GM13976 (cell line): ENCODE results near the gene SYT17.

ENCODE experiments used
- DNase-seq: peaks from one replicate; pipeline ENCODE4 v3.0.0; 2012; ENCODE audit warnings: low spot score
- in situ Hi-C: fragments of 300-500 bp; cut with MboI; formaldehyde crosslinking; loops from one replicate; pipeline ENCODE4 v1.12.0; 2022; ENCODE audit warnings: low sequenced_read_pairs, mixed read lengths, inconsistent platforms; ENCODE audit not compliant: unreplicated experiment
- TF ChIP-seq, protein P1 (sequence below): IDR thresholded peaks from 2 replicates; pipeline ENCODE4 v1.5.1; 2012; ENCODE audit warnings: borderline replicate concordance, mild to moderate bottlenecking; ENCODE audit not compliant: insufficient read depth; ENCODE audit errors: extremely low read depth, missing control alignments, control extremely low read depth

SYT17 gene

DNA sequence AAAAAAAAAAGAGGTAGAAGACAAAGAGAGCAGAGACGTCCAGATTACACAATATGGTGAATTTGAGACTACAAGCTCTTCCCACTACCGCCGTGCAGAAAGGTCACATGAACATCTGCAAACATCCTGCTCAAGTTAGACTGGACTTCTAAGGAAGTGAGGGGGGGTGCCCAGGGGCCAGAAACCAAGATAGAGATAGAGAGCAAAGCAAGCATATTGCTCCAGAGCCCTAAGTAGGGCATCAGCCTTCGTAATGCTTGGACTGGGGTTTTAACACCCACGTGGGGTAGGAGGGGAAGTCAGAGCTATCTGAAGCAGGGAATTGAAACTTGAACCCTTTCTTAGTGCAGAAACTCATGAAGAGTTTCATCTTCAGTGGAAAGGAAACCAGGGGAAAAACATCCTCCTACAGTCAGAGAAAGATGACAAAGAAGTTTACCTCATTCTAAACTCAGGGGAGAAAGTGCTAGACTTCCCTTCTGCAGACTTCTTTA, 126.2 kb downstream of the SYT17 start:
- in situ Hi-C loops, result no loop called here
- TF ChIP-seq, protein P1, sequence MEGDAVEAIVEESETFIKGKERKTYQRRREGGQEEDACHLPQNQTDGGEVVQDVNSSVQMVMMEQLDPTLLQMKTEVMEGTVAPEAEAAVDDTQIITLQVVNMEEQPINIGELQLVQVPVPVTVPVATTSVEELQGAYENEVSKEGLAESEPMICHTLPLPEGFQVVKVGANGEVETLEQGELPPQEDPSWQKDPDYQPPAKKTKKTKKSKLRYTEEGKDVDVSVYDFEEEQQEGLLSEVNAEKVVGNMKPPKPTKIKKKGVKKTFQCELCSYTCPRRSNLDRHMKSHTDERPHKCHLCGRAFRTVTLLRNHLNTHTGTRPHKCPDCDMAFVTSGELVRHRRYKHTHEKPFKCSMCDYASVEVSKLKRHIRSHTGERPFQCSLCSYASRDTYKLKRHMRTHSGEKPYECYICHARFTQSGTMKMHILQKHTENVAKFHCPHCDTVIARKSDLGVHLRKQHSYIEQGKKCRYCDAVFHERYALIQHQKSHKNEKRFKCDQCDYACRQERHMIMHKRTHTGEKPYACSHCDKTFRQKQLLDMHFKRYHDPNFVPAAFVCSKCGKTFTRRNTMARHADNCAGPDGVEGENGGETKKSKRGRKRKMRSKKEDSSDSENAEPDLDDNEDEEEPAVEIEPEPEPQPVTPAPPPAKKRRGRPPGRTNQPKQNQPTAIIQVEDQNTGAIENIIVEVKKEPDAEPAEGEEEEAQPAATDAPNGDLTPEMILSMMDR, result no peak
- peak; percentile 69 for DNase-seq

DNA sequence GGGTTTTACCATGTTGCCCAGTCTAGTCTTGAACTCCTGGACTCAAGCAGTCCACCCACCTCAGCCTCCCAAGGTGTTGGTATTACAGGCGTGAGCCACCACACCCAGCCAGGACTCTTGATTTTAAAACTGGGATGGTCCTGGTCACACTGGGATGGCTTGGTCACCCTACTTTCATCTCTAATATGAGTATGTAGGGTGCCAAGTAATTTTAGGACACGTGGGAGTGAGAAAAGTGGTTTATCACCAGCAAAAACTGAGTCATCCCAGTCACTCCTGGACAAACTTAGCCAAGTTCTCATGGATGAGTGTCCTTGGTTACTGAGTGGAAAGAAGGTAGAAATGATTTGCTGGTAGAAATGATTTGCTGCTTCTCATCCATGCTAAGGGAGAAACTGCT, 127.4 kb downstream of the SYT17 start:
- no peak for DNase-seq
- in situ Hi-C loops, result no loop called here
- TF ChIP-seq, protein P1, result no peak

DNA sequence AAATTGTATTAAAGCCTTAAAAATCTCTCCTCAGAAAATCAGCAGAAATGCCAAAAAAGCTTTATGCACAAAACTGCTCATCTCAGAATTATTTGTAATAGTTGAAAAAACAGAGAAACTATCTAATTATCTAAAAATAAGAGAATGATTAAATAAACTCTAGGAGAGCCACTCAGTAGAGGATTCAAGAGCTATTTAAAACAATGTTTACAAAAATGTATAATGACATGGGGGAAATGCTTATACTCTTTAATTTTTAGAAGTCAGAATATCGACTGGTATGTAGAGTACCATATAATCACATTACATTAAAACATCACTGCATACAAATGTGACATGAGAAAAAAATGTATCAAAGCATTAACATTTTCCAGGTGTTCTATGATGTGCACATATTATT, 129.4 kb downstream of the SYT17 start:
- TF ChIP-seq, protein P1, result no peak
- in situ Hi-C loops, result no loop called here
- DNase-seq, result no peak

DNA sequence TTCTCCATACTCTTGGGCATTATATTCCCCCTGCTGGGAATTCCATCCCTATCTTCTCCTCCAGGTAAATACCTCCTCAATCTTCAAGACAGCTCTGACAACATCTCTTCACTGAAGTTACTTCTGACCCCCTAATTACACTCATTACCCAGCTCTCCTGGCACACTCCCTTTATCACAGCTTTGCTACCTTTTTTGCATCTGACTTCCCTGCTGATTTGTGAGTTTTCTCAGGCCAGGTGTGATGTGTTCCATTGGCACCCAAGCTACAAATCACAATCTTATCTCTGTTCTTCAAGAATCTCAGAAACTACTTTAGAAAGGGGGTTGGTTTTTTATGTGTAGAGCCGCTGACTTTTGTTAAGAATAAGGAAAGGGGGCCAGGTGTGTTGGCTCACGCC, 131.5 kb downstream of the SYT17 start:
- in situ Hi-C loops, result no loop called here
- DNase-seq, result no peak
- TF ChIP-seq, protein P1, result no peak

DNA sequence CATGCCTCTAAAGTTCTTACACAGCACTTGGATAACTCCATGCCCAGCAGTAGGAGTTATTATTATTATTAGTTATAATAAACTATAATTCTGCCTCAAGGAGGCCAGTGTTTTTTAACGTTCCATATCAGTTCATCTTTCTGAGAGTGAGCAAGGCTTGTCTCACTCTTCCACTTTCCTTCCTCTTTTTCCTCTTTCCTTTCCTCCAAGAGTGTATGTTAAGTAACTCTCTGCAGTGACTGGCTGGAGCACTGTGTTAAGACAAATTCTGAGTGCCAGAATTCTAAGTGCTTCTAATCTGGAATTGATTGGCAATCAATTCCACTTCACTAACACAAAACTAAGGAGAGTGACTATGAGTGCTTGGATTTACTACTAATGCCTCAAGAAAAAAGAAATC, 133.9 kb downstream of the SYT17 start:
- DNase-seq, result no peak
- in situ Hi-C loops, result no loop called here
- TF ChIP-seq, protein P1, result no peak

DNA sequence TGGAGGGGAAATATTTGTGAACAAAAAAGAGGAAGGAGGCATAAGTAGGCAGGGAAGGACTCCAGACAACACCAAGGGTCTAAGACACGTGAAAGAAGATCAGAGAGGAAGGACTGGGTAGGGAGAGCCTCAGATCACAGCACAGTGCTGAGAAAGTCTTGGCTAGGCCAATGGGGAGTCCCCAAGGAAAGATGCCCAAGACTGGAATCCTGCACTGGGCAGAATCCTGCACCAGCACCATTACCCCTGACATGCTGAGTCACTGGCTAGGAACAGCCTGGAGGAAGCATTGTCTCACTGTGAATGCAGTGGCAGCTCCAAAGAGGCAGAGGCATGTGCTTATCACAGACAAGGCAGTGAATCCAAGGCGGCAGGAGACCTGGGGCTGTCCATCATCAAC, 136.7 kb downstream of the SYT17 start:
- TF ChIP-seq, protein P1, result no peak
- in situ Hi-C loops, result no loop called here
- no peak for DNase-seq

DNA sequence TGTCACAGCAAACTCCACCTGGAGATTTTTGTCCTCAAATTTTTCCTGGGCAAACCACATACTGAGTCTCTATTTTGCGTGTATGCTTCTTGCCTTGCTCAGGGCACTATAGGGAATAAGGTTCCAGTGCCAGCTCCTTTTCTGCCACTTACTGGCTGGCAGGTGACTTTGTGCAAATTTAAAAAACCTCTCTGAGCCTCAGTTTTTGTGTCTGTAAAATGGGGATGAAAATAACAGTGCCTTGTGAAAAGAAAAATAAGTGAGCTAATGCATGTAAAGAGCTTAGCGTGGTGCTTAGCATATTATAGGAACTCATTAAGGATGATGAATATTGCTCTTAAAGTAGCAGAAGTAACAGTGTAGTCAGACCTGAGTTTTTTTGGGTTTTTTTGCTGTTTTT, 137.4 kb downstream of the SYT17 start:
- in situ Hi-C loops, result no loop called here
- DNase-seq, result no peak
- TF ChIP-seq, protein P1, result no peak
